HG03460 (cell line): ENCODE results near the gene SLC19A1.

ENCODE experiments used
- ATAC-seq: cut with Tn5 transposase; IDR thresholded peaks from one replicate; pipeline ENCODE4 v1.9.1; 2021; ENCODE audit not compliant: unreplicated experiment

Gene SLC19A1

DNA sequence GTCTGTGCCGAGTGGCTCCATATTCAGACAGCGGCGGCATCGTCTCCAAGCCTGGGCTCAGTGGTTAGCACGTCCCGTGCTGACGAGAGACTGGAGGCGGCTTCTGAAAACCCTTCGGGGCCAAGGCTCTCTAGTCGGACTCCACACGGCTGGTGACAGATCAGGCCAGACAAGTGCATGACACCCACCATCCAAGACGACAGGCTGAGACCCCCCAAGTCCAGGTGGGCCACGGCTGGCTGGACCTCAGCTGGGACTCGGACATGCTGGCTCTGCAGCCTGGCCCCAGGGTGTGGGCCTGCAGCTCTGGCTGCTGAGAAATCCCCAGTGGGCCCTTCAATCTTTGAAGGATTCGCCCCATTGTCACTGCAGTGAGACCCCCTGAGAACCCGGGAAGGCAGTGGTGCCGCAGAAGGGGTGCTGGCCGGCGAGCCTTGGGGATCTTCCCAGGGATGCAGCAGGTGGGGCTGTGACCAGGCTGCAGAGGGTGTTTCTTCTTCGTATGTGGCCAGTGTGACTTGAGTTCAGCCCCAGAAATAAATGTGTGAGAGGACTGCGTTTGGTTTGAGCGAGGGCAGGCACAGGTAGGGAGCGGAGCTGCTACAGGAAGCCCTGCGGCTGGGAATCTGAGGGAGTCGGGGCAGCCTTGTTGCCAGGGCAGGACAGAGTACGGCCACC is 15.9 kb upstream of the SLC19A1 start:
- no peak for ATAC-seq

DNA sequence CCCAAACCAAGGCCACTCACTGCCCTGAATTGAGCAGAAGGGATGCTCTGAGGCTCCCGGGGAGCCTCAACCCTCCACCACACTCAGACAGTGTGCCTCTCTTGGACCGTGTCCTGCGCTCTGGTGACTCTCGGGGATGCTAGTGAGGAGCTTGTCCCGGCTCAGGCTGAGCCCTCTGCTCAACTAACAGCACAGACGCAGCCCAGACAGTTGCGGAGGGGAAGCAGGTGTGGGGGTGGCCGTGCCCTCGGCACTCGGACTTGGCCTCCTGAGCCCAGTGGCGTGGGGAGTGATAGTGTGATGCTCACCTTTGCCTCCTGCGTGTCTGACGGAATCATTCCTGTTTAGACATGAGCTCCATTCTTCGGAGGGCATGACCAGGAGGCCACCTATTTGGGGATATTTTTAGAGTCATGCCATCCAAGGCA is 15.4 kb upstream of the SLC19A1 start:
- ATAC-seq: no peak

DNA sequence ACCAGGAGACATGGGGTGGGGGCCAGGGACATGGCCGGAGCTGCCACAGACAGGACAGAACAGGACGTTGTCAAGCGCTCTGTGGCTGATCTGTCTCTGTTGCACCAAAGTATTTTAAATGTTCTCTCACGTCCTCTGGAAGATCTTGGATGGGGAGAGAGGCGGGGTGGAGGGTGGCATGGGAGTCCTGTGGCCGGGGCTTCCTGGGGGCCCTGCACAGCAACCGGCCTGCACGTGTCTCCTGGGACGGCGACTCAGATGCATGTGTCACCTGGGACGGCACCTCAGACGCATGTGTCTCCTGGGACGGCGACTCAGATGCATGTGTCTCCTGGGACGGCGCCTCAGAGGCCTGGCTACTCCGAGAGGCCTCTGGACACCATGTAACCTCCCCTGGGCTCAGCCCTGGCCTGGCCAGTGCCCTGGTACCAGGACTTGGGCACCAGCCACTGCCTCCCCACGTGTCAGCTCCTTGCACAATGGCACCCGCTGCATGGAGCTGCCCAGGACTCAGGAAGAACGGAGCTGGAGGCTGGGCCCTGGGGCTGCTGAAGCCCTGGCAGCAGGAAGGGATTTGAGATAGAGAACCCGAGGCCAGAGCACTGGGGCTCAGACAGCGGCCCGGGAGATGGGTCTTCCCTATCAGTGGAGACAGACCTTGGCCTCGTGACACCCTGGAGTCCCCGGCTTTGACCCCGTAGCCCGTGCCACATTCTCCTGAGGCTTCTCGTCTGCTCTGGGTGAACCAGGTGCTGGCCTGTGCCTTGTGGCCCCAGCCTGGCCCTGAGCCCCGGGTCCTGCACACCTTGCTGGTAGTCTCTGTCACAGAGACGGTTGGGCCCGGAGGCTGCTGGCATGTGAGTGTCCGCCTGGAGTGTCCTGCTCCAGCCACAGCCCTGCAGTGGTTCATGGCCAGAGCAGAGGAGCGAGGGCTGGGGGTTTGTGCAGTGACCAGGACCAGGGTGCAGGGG is 14.7 kb upstream of the SLC19A1 start:
- ATAC-seq: no peak

- ATAC-seq: no peak
Observed at GRCh38 chr21:45556302-45556644, 14.0 kb upstream of the SLC19A1 start.

DNA sequence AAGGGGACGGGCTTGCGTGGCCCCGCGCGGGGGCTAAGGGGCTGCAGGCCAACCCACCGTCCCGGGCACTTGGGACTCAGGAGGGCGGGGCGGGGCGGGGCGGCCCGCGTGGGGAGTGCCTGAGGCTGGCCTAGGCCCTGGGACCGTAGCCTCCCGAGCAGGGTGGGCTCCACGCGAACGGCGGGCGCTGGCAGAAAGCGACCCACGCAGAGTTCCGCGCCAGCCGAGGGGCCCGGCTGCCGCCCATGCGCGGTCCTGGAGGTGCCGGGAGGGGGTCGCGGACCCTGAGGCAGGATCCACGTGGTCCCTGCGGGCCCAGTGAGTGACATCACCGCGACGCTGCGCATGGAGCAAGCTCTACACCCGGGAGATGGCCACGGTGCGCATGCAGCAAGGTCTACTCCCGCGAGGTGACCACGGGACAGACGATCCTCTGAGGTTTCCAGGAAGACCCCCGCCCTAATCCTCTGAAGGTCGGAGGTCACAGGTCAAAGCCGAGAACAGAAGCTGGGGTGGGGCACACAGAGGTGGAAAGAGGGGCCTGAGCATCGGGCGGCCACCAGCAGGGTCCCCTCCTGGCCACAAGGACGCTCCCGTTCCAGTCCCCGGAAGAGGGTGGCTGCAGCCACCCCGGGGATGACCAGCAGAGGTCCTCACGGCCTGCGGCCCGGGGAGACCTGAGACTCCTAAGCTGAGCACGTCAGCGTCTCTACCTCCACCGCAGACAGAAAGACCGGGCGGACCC is 13.5 kb upstream of the SLC19A1 start:
- ATAC-seq: no peak

GRCh38 chr21:45555251-45555556 is 13.0 kb upstream of the SLC19A1 start:
- ATAC-seq: no peak

GRCh38 chr21:45554477-45555175 is 12.4 kb upstream of the SLC19A1 start:
- ATAC-seq: no peak

DNA sequence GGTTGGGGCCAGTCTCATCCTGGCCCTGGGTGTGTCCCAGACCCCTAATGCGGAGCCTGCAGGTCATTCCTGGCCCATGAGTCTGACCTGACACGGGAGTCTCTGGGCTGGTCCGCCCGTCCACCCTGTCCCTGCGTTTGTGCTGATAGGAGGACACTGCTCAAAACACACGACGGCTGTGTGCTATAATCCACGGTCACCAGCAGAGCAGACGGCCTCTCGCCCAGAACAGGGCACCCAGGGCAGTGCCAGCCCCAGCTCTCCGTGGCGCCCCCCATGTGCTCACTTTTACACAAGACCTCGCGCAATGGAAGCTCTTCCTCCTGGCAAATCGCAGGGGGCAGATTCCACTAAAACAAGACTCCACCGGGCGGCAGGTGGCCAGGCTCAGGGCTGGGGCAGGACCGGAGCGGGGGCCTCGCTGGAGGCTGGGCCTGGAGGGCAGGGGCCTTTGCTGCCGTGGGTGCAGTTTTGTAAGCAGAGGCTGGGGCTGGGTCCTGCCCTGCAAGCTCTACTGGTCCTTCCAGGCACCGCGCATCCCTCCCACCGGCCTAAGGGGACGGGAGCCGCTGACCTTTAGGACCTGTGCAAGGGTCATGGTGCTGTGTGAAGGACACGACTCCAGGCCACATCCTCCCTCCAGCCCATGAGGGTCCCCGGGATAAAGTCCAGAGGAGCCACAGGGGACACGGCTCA is 10.6 kb upstream of the SLC19A1 start:
- no peak for ATAC-seq

GRCh38 chr21:45551783-45552695 is 9.8 kb upstream of the SLC19A1 start:
- ATAC-seq: no peak

DNA sequence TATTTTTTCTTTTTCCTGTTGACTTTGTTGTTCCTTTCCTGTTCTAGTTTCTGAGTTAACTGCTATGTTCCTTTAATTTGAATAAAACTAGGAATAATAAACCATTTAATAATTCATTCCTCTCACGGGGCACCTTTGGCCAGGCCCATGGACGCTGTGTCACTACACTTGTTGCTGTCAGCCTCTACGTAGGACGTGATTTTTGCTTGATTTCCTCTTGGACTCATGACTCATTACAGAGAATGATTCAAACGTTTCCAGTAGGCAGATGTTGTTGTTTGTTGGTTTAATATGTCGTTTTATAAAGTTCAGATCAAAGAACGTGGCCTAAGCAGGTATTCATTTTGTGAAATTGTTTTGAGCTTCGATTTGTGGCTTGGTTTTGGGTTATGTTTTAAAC is 9.1 kb upstream of the SLC19A1 start:
- no peak for ATAC-seq

- no peak for ATAC-seq
Observed at GRCh38 chr21:45550522-45551210, 8.4 kb upstream of the SLC19A1 start.

- ATAC-seq: no peak
Observed at GRCh38 chr21:45549626-45550463, 7.6 kb upstream of the SLC19A1 start.

GRCh38 chr21:45548711-45549491 is 6.7 kb upstream of the SLC19A1 start:
- ATAC-seq: no peak

DNA sequence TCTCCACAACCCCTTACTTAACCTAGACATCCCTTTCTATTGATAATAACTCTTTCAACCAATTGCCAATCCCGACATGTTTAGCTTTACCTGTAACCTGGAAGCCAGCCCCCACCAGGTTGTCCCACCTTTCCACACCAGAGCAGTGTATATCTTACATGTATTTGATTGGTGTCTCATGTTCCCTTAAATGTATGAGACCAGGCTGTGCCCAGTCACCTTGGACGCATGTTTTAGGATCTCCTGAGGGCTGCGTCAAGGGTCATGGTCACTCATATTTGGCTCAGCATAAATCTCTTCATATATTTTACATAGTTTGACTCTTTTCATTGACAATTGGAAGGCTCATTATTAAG is 5.3 kb upstream of the SLC19A1 start:
- ATAC-seq: no peak

GRCh38 chr21:45546636-45547544 is 4.7 kb upstream of the SLC19A1 start:
- no peak for ATAC-seq
